Breast epithelium (tissue), 4 donors: Measurements from ENCODE around the gene MSLN. TPM values are rescaled to one million over a fixed set of nuclear protein-coding genes. Genes with fewer than 3 reads are reported as not detected.

Source experiments
- DNase-seq, 2 donors: peaks; one replicate each; pipeline ENCODE4 v3.0.0-alpha.2; 2019; ENCODE audit warnings: low spot score in 2 of 2
- H3K27ac ChIP-seq, 2 donors: fragments of 200-600 bp; sonication (generic) in 1 of 2; one replicate each; pipeline ENCODE4 v1.5.1; 2016 to 2019; ENCODE audit warnings: mild to moderate bottlenecking in 1 of 2
- H3K27me3 ChIP-seq, 2 donors: fragments of 200-600 bp; sonication (generic) in 1 of 2; one replicate each; pipeline versions ENCODE4 v1.5.1 to v1.6.0; 2017 to 2019; ENCODE audit warnings: control low read depth in 1 of 2, mild to moderate bottlenecking in 1 of 2
- H3K36me3 ChIP-seq: fragments of 200-600 bp; one replicate; pipeline ENCODE4 v1.5.1; 2019
- H3K4me1 ChIP-seq, 2 donors: fragments of 200-600 bp; sonication (generic); one replicate each; pipeline ENCODE4 v1.5.1; 2016 to 2019; ENCODE audit warnings: control low read depth in 1 of 2
- H3K4me3 ChIP-seq, 3 donors: fragments of 200-600 bp; sonication (generic); 1 replicate in 2 of 3; 2 replicates in 1 of 3; pipeline ENCODE4 v1.5.1; 2016 to 2019; ENCODE audit warnings: mild to moderate bottlenecking in 3 of 3, moderate library complexity in 2 of 3
- H3K9me3 ChIP-seq, 2 donors: fragments of 200-600 bp; sonication (generic) in 1 of 2; one replicate each; pipeline ENCODE4 v1.5.1; 2016 to 2019; ENCODE audit warnings: control low read depth in 1 of 2
- POLR2A ChIP-seq: fragments of 450-650 bp; IDR thresholded peaks from one replicate; pipeline ENCODE4 v1.6.1; 2016; ENCODE audit warnings: antibody characterized with exemption, mild to moderate bottlenecking, moderate library complexity
- POLR2AphosphoS5 ChIP-seq, 3 donors: sonication (generic); formaldehyde crosslinking; IDR thresholded peaks; one replicate each; pipeline ENCODE4 v1.6.1; 2017; ENCODE audit warnings: antibody characterized with exemption in 3 of 3
- intact Hi-C: fragments of 100-400 bp; cut with DNase I; formaldehyde crosslinking; loops from one replicate; pipeline ENCODE4 v1.15.1; 2023; ENCODE audit warnings: low total_unique reads
- total RNA-seq, 3 donors: library from RNA; depleted of rRNA; stranded (reverse); fragments of >200 nt; gene quantifications; one replicate each; pipeline ENCODE4 v1.1.0, GENCODE V29; 2016
- TF ChIP-seq, protein P1 (sequence below), 3 donors: fragments of 450-650 bp; IDR thresholded peaks; one replicate each; pipeline ENCODE4 v1.5.1; 2016 to 2017; ENCODE audit warnings: antibody characterized with exemption in 3 of 3, mild to moderate bottlenecking in 3 of 3, moderate library complexity in 3 of 3

Gene MSLN
- total RNA-seq, 3 donors from 2014 or later, result 49.2 TPM; not detected in 2

DNA sequence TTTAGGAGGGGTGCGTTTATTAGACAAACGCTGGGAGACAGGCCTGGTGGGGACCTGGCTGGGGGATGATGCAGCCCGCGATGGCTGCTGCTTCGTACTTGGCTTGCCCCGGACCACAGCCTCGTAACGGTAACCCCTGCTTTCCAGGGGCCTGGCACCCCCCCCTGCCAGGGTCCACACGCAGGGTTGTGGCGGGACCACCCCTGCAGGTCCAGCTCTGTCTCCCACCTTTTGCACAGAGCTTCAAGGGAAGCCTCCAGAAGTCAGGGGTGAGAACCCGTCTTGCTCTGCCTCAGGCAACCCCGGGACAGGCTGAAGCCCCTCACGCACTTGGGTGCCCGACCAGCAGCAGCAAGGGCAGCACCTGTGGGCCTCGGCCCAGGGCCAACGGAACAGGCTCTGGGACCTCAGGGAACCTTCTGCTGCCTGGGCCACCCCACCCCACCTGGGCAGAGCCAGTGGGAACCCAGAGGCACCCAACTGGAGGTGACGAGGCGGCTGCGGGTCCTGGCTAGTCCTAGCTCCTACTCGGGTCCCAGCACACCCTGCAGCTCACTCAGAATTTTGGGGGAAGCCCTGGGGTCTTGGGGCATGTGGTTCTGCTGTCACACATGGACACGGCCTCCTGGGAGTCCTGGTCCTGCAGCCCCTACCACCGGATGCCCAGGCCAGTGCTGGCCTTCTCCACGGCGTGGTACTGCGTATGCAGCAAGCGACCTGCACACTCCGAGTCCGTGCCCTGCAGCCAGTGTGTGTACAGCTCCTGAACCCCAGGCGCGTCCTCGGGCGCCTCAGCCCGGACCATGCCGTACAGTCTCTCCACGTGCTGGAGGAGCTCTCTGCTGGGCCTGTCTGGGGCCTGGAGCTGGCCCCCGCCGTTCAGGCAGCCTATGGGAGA lies 30.5 kb upstream of the MSLN start:
- no peaks in the 10 kb centered on the region for H3K9me3 ChIP-seq
- intact Hi-C loops, result no loop called here
- H3K4me3 ChIP-seq, result no peak overlapping the region
- no peaks in the 10 kb centered on the region for H3K36me3 ChIP-seq
- H3K27ac ChIP-seq, result no peak overlapping the region
- no peak for TF ChIP-seq POLR2A
- TF ChIP-seq, protein P1, sequence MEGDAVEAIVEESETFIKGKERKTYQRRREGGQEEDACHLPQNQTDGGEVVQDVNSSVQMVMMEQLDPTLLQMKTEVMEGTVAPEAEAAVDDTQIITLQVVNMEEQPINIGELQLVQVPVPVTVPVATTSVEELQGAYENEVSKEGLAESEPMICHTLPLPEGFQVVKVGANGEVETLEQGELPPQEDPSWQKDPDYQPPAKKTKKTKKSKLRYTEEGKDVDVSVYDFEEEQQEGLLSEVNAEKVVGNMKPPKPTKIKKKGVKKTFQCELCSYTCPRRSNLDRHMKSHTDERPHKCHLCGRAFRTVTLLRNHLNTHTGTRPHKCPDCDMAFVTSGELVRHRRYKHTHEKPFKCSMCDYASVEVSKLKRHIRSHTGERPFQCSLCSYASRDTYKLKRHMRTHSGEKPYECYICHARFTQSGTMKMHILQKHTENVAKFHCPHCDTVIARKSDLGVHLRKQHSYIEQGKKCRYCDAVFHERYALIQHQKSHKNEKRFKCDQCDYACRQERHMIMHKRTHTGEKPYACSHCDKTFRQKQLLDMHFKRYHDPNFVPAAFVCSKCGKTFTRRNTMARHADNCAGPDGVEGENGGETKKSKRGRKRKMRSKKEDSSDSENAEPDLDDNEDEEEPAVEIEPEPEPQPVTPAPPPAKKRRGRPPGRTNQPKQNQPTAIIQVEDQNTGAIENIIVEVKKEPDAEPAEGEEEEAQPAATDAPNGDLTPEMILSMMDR (IDR thresholded peaks at IDR 0.05), result no peak
- no peak for TF ChIP-seq POLR2AphosphoS5 (IDR thresholded peaks at IDR 0.05)
- no peaks in the 10 kb centered on the region for H3K27me3 ChIP-seq
- H3K4me1 ChIP-seq, result peaks cover 0 to 16% of the 10 kb centered on the region in 2 donors
- DNase-seq, result no peak

DNA sequence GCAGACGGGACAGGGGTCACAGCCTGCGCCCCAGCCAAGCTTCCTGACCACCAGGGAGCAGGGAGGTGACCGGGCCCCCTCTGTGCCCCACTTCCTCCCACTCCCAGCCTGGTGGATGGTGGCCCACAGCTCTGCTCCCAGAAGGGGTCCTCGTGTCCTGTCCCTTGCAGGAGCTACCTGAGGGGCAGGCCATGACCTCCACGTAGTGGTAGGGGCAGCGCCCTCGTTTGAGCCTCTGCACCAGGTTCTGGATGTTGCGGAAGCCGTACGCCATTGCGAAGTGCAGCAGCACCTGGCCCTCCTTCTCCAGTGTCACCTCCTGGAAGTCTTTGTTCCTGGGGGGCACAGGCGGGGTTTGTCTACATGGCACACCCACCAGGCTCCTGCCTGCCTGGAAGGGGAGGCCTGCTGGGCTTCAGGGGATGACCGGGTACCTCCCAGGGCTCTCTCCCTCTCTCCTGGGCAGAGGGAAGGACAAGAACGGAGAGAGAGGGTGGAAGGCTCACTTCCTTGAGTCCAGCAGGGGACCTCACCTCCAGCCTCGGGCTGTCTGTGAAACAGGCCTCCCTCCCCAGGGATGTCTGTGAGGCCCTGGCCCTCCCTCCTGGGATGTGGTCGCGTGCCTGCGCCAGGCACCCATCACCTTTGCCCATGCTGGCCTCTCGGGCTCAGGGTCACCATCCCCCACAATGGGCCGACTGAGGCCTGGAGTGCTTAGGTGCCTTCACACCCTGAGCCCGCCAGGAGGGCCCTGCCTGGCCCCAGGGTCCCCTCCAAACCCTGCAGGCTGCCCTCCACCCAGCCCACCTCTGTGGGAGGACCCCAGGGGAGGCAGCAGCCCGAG lies 29.6 kb upstream of the MSLN start:
- TF ChIP-seq, protein P1 (IDR thresholded peaks at IDR 0.05), result no peak
- no peak for TF ChIP-seq POLR2A
- no peak for TF ChIP-seq POLR2AphosphoS5 (IDR thresholded peaks at IDR 0.05)
- no peaks in the 10 kb centered on the region for H3K9me3 ChIP-seq
- peaks cover 0 to 16% of the 10 kb centered on the region in 2 donors for H3K4me1 ChIP-seq
- intact Hi-C loops, result no loop called here
- no peak overlapping the region for H3K27ac ChIP-seq
- DNase-seq, result no peak
- no peaks in the 10 kb centered on the region for H3K36me3 ChIP-seq
- H3K4me3 ChIP-seq, result no peak overlapping the region
- H3K27me3 ChIP-seq, result no peaks in the 10 kb centered on the region

DNA sequence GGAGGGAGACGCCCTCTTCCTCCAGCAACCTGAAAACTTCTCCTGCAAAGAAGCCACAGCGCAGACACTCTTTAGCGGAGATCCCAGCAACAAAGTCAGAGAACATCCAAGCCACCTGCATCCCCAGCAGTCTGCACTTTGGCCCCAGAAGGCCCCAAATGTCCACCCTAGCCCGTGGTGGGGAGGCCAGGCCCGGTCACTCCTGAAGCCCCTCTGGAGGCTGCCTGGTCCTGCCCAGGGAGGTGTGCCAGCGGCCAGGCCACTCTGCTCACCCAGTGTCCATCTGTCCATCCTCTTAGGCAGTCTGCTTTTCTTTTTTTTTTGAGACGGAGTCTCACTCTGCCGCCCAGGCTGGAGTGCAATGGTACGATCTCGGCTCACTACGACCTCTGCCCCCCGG lies 28.2 kb upstream of the MSLN start:
- no peaks in the 10 kb centered on the region for H3K9me3 ChIP-seq
- H3K36me3 ChIP-seq, result no peaks in the 10 kb centered on the region
- peaks cover 0 to 9% of the 10 kb centered on the region in 2 donors for H3K4me1 ChIP-seq
- no peaks in the 10 kb centered on the region for H3K27me3 ChIP-seq
- TF ChIP-seq, protein P1 (IDR thresholded peaks at IDR 0.05), result no peak
- no peak for TF ChIP-seq POLR2AphosphoS5 (IDR thresholded peaks at IDR 0.05)
- no peak for TF ChIP-seq POLR2A
- no peak for DNase-seq
- no peak overlapping the region for H3K27ac ChIP-seq
- intact Hi-C loops, result no loop called here
- H3K4me3 ChIP-seq, result no peak overlapping the region

DNA sequence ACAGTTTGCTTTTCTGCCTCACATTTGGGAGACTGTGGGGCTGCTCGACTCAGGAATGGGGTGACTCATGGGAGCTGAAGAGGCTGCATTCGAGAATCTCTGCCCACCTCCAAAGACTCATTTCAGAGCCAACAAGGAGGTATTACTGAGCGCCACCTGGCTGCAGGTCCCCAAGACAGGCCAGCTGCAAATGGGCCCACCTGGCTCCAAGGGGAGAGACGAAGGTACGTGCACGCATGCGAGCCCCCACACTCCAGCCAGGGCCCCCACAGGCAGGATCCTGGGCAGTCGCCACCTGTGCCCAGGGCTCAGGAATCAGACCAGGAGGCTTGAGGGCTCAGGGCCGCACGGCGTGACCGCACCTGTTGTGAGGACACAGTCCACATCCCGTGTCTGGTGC lies 27.6 kb upstream of the MSLN start:
- H3K4me3 ChIP-seq, result no peak overlapping the region
- TF ChIP-seq, protein P1 (IDR thresholded peaks at IDR 0.05), result no peak
- no peak for TF ChIP-seq POLR2AphosphoS5 (IDR thresholded peaks at IDR 0.05)
- TF ChIP-seq POLR2A, result no peak
- H3K36me3 ChIP-seq, result no peaks in the 10 kb centered on the region
- no peak overlapping the region for H3K27ac ChIP-seq
- intact Hi-C loops, result no loop called here
- DNase-seq, result no peak
- H3K4me1 ChIP-seq, result peaks cover 0 to 7% of the 10 kb centered on the region in 2 donors
- no peaks in the 10 kb centered on the region for H3K9me3 ChIP-seq
- H3K27me3 ChIP-seq, result no peaks in the 10 kb centered on the region
